Ovary (tissue), 3 donors: ENCODE data around the gene PAFAH1B2.

Source experiments
- CTCF ChIP-seq, 3 donors: fragments of 450-650 bp in 2 of 3; fragments of 200-600 bp in 1 of 3; IDR thresholded peaks; one replicate each; pipeline versions ENCODE4 v1.5.1 to v1.8.0; 2016 to 2022; ENCODE audit warnings: antibody characterized with exemption in 3 of 3, mild to moderate bottlenecking in 1 of 3
- EP300 ChIP-seq: sonication (generic); formaldehyde crosslinking; IDR thresholded peaks from one replicate; pipeline ENCODE4 v1.6.1; 2017; ENCODE audit warnings: antibody characterized with exemption
- donor health status: DM: no; HTN: no; CAD: no.

- TF ChIP-seq EP300 (no peak), CTCF (IDR thresholded peaks at IDR 0.05) (no peak)
Measured at GRCh38 chr11:117110294-117110950, 33.7 kb upstream of the PAFAH1B2 start.
